Activated CD4-positive, alpha-beta T cell treated with anti-CD3 and anti-CD28 coated beads, Interleukin-2, amount 50 U/mL, for 24 hours (primary cell): Measurements from ENCODE around the gene TST.
"Not testable (repeated sequence)": the region's sequence is repeated elsewhere in the genome, so short reads cannot be mapped to it uniquely, and the experiment has no call there.

Source experiments
- DNase-seq, 2 donors: peaks; one replicate each; pipeline ENCODE4 v3.0.0-alpha.2; 2020; ENCODE audit warnings: low read depth in 1 of 2, low spot score in 1 of 2

Gene TST

DNA sequence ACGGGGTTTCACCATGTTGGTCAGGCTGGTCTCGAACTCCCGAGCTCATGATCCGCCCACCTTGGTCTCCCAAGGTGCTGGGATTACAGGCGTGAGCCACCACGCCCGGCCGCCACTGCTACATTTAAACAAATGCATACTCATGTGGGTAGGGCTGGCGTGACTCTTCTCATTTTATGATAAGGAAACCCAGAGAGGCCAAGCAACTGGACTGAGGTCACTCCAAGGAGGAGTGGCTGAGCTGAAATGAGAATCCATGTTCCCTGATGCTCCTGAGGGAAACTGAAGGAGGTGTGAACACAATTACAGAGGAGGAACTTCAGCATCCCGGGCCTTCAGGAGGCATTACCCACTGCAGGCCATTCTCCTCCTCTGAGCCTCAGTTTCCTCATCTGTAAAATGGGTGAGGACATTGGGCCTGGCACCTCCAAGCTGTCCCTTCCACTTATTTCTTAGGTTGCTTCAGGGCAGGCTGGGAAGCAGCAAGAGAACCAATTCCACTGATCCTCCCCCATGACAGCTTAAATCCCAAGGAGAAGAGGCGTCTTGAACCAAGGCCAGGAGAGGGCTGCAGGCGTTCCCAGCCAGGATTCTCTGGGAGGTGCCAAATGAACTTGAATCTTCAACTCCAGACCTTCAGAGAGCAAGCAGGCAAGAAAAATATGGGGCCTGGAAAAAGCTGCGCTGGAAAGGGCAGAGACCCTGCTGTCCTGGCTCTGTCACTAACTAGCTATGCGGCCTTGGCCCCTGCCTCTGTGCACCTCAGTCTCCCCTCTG is 2.9 kb downstream of the TST start:
- DNase-seq = no peak

DNA sequence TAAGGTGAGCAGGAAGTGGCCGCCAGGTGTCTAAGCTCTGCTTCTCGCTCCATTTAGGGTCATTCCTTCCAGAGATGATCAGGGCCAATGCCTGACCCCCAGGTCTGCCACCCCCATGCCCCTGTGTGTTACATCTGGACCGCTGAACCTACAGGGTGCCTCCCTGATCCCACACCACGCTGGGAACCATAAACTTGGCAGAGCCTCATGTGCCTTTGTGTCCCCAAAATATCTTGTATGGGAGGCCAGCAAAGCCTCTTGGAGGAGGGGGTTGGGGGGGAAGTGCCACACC is 3.7 kb downstream of the TST start:
- no peak for DNase-seq

DNA sequence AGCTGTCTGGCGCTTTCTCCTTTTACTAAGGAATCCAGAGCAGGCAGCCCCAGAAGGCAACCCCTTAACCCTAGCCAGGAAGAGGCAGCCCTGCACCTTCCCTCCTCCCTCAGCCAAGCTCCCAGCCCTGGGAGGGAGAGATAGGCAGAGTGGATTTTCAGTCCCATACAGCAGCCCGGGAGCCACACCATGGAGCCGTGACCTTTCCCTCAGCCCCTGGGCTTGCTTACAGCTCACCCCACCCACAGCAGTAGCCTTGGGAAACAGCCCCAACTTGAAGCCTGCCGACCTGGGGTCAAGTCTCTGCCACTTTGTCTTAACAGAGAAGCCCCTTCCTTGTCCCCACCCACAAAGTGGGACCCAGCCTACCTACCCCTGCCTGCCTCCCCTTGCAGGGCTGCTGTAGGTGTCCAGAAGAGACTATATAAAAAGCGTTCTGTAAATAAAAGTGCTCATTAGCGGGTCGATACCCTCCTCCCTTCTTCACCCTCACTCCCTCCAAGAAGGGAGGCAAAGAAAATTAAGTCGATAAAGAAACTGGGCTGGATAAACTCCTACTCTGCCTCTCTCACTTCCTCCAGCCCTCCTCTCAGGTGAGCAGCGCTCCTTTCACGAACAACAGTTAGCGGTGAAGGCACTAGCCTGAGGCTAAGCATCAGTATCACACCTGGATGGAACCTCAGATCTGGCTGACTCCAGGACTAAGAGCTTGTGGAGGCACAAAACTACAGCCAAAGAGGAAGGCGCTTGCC is 4.2 kb downstream of the TST start:
- no peak for DNase-seq

DNA sequence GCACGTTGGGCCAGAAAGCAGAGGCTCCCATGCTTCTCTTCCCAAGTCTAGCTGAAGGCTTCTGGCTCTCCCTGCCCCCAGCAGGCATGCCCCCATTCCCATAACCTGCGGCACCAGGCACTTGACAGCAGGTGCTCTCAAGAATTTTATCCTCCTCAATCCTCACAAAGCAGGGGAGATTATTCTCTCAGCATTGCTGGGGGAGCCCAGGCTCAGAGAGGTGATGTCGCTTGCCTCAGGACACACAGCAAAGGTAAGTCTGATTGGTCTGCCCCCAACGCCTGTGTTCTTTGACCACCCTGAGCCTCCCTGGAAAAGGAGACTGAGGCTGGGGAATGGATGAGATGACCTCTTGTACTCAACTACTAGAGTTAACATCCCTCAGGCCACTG is 4.8 kb downstream of the TST start:
- no peak for DNase-seq

DNA sequence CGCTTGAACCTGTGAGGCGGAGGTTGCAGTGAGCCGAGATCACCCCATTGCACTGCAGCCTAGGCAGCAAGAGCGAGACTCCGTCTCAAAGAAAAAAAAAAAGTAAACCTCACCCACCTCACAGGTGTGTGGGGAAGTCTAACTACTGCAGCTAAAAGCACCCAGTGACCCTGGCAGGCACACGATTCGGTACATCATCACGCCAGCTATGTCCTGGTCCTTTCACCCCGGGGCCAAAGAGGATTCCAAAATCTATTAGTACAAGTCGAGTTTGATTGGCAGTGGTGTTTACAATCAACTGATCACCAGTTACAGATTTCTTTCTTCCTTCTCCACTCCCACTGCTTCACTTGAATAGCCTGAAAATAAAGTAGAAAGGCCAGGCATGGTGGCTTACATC is 6.3 kb downstream of the TST start:
- no peak for DNase-seq

DNA sequence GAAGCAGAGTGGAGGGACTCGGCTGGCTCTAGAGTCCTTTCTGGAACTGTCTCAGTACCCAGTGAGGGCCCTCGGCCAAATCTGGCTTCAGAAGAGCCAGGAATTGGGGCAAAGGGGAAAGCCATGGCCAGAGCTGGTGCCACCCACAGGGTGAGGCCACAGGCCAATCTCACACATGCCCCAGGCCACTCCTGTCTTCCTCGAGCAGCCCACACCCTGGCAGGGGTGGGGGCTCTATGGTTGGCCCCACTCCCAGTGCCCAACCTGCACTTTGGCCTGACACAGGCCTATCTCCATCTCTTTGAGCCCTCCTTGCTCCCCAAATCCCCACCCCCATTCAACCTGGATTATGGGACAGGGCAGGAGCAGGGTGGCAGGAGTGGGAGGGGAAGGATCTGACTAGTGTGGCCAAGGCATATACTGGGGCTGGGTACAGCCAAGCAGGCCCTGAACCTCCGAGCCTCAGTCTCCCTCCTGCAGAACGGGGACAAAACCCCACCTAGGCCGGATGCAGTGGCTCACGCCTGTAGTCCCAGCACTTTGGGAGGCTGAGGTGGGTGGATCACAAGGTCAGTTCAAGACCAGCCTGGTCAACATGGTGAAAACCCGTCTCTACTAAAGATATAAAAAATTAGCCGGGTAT is 6.9 kb downstream of the TST start:
- no peak for DNase-seq

DNA sequence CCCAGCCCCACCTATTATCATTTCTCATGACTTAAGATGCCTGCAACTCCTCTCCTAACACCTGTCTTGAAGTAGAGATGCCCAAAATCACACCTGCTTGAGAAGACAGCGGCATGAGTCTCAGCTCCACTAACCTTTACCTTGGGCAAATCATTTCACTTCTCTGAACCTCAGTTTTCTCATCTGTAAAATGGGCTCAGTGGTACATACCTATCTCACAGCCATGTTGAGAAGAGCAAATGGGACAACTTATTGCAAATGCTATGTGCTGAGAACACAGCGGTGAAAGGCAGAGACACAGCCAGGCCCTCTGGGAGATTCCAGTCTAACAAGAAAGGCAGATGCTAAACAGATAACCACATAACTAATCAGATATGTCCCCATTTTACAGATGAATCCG is 7.8 kb downstream of the TST start:
- DNase-seq = no peak

DNA sequence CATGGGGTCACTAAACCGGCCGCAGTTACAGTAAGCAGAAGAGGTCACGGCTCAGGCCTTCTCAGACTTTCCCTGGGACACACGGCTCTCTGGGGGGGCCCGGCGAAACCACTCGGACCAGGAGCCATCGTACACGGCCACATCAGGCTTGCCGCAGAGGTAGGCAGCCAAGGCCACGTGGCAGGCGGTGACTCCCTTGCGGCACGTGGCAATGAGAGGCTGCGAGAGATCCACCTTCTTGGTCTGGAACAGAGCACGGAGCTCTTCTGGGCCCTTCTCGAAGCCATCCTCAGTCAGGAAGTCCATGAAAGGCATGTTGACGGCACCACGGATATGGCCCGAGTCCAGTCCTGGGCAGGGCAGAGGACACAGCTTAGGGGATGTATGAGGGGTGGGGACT is 8.3 kb downstream of the TST start:
- no peak for DNase-seq

DNA sequence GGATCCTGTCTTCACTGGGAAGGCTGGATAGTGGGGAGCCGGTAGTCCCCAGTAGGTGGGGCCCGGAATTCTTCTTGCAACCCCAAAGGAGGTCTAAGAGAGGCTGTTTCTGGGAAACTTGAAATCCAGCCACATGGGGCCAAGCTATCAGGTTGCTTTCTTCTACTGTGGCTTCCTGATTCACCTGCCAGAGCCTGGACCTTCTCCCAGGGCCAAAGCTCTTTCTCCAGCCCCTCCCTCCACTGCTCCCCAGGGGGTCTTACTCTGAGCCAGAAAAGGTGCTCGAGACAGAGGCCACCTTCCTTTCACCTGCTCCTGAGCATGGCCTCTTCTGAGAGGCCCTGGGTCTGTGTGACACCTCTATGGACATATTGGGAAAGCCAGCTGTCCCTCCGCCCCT is 9.1 kb downstream of the TST start:
- no peak for DNase-seq

DNA sequence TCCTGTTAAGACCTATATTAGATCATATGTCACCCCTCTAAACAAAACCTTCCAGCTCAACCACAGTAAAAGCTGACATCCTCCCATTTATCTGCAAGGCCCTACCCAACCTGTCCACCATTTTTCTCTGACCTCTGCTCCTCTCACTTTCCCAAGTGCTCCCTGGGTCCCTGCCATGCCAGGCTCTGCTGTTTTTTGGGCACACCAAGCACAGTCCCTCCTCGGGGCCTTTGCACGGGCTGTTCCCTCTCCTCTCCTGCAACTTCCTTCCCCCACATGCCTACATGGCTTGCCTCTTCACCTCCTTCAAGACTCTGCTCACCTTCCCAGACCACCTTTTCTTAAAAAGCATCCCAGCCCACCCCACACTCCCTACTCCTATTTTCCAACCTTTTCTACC is 9.8 kb downstream of the TST start:
- no peak for DNase-seq

DNA sequence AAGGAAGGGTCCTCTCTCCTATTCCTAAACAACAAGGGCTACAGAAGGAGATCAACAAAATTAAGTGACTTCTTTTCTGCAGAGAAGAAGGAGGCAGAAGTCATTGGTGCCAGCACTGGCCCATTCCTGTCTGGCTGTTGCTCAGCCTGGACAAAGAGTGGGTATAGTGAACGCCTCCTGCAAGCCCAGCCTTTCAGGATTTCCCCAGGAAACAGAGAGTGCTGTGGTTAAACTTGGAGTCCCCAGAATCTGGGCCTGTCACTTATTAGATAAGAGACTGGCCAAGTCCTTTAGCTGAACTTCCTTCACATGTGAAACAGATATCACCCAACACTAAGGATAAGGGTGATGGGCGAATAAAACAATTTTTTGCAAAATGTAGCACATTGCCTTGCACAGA is 10.9 kb downstream of the TST start:
- no peak for DNase-seq

DNA sequence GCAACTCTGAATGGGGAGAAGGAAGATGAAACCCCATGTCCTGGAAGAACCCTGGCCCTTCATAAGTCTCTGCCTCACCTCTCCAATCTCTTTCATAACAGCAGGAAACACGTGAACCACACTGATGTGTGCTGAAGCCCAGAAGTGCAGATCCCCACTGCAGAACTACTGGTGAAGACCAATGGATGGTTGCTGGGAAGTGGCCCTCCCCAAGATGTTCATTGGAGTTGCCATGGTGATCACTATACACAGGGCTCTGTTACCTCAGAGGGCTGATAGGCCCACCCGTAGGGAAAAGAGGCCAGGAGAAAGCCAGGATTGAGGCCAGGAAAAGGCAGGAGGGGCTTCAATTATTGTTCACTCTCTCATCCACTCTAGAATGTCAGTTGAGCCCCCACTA is 11.6 kb downstream of the TST start:
- DNase-seq = no peak

DNA sequence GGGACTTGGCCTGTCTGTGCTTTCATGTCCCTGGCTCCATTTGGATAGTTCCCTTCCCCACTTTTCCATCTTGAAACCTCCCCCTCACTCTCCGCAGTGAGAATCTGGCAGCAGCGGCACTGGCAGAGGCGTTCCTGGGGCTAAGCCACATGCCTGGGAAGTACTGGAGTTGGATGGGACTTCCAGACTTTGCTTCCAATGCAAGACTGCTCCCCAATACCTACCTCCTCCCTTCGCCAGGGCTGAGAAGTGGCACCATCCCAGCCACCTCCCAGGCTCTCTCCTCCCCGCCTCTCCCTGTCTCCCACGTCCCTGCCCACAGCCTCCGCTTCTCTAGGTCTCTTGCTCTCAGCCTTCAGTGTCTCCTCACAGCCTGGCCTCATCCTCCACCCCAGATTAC is 16.6 kb downstream of the TST start:
- no peak for DNase-seq

DNA sequence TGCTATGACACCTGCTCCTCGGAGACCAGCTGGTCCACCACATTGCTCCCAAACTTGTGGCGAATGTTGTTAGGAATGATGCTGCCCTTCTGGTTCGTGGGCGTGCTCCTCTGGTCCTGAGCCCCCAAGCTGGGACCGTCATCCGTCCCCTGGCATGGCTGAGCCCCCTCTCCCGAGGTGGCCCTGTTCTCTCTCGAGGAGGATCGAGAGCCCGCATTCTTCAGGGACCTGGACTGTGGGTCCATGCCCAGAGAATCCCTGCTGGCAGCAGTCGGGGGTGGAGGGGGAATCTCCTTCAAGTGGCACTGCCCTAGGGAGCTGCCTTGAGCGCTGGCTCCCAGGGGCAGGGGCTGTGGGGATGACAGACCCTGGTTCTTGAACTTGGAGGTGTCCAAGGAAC is 17.4 kb downstream of the TST start:
- DNase-seq = no peak

DNA sequence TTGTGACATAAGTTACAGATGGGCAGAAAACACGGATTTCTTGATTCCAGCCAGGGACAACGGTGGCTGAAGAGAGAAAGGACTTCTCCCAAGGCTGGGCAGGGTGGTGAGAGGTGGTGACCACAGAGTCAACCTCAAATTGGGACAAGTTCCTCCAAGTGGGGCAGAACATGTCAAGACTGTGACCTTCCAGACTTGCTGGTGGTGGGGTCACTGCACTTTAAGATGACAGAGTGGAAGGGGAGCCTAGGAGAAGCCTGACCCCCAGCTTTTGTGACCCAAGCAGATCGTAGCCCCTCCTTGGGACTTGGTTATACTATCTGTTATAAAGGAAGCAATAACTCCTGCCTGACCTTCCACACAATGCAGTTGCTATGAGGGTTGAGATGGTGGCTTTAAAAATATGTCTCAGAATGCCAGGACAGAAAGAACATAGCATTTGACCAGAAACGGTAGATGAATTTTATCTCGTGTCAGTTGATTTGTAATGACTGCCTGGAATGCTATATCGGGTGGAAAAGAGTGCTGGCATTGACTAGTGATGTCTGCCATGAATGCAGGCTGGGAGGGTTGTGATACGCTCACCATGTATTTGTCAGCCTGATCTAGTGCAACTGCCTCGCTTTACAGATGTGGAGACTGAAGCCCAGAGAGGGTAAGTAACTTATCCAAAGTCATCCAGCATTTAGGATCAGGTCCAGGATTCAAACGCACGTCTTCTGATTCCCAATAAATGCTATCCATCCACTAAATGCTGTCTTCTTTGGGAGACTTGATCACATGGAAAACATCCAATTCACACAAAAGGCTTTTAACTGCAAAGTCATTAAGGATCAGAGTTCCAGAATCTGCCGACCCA is 18.3 kb downstream of the TST start:
- no peak for DNase-seq

DNA sequence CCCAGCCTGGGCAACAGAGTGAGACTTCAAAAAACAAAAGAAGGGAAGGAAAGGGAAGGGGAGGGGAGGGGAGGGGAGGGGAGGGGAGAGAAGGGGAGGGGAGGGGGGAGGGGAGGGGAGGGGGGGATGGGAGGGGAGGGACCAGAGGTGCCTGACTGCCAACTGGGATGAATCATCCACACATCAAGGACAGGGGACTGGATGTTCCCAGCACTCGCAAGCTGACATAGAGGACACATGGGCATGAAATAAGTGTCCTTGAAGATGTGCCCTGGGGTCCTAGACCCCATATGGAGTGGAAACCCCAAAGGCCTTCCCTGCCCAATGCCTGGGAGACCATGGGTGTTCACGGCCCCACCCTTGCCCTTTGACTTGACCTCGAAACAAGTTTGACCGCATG is 19.8 kb downstream of the TST start:
- no peak for DNase-seq

DNA sequence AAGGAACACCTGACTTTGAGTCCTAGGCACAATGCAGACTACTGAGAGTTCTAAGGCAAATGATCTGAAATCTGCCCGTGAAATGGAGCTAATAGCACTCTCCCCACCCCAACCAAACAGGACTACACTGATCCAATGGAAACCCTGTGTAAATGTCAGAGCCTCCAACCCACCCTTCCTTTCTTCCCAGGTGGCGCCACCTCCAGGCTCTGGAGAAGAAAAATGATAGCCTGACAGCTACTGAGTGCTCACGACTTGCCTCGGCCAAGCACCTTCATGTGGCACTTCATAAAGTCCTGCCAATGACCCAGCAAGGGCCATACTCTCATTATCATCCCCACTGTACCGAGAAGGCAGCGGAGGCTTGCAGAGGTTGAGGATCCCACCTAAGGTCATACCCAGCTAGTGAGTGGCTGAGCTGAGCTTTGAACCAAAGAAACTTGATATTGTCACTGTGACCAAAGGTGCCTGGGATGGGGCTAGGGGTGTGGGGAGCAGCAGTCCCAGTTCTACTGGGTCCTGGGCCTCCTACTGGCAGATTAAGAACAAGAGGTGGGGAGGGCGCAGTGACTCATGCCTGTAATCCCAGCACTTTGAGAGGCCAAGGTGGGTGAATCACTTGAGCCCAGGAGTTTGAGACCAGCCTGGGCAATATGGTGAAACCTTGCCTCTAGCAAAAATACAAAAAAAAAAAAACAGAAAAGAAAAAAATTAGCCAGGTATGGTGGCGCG is 20.5 kb downstream of the TST start:
- no peak for DNase-seq

DNA sequence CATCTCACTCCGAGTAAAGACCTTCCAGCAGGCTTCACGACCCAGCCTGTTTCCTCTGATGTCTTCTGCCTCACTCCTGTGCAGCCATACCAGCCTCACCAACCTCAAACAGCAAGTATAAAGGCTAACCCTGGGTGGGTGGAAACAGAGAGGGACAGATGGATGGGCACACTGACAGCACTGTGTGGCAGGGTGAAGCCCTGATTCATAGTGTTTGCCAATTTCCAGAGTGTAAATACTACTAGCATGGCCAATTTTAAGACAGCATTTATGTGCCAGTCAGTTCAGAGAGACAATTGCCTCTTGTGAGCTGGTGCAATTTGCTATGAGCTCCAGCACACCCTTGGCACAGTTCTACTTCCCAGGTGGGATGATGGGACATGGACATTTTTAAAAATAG is 21.5 kb downstream of the TST start:
- no peak for DNase-seq

DNA sequence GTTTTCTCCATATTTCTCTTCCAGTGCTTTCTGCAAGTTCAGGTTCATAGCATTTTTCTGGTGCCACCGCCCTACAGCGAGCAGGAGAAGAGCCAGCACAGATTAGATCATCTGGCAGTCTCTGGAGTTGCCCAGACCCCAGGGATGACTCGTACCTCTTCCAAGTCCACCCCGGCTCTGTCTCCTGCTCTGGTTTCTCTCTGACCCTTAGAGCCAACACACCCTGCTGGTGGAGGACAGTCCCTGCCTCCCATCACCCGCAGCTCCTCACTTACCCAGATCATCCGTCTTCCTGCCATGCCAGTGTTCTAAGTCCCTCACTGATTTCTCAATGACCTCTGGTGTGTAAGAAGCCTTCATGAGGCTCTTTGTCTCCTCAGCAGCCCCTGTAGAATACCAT is 28.0 kb downstream of the TST start:
- no peak for DNase-seq

DNA sequence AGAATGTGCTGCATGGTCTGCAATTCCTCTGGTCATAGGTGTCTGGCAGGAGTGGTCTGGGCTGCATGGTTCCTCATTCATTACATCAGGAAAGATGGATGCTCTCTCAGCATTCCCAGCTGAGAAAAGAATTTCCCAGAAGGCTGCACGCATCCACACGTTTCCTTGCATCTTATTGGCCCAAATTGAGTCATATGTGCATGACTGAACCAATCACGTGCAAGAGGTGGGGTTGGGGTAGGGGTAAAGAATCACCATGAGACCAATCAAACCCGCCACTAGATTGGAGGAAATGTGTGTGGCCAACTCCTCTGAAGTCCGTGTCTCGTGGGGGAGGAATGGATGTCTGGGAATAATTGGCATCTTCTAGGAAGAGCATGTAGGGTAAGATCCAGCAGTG is 28.8 kb downstream of the TST start:
- DNase-seq = no peak

DNA sequence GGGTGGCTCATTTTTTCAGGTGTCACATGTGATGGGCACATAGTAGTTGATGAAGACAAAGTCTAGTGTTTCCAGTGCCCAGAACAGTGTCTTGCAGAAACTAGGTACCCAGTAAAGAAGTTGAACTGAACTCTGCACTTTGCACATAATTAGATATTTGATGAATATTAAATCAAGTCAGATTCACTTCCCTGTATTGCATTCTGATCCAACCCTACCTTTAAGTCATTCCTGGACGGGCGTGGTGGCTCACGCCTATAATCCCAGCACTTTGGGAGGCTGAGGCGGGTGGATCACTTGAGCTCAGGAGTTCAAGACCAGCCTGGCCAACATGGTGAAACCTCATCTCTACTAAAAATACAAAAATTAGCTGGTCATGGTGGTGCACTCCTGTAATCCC is 30.2 kb downstream of the TST start:
- not testable (repeated sequence) for DNase-seq
